HG02840 (cell line): ENCODE measurements around the gene ZNF433.
"Not testable (repeated sequence)": the region's sequence is repeated elsewhere in the genome, so short reads cannot be mapped to it uniquely, and the experiment has no call there.

Source experiments
- ATAC-seq: cut with Tn5 transposase; IDR thresholded peaks from one replicate; pipeline ENCODE4 v1.9.1; 2021; ENCODE audit warnings: mild to moderate bottlenecking, moderate library complexity, moderate number of reproducible peaks; ENCODE audit not compliant: unreplicated experiment, low FRiP score

The ZNF433 gene

DNA sequence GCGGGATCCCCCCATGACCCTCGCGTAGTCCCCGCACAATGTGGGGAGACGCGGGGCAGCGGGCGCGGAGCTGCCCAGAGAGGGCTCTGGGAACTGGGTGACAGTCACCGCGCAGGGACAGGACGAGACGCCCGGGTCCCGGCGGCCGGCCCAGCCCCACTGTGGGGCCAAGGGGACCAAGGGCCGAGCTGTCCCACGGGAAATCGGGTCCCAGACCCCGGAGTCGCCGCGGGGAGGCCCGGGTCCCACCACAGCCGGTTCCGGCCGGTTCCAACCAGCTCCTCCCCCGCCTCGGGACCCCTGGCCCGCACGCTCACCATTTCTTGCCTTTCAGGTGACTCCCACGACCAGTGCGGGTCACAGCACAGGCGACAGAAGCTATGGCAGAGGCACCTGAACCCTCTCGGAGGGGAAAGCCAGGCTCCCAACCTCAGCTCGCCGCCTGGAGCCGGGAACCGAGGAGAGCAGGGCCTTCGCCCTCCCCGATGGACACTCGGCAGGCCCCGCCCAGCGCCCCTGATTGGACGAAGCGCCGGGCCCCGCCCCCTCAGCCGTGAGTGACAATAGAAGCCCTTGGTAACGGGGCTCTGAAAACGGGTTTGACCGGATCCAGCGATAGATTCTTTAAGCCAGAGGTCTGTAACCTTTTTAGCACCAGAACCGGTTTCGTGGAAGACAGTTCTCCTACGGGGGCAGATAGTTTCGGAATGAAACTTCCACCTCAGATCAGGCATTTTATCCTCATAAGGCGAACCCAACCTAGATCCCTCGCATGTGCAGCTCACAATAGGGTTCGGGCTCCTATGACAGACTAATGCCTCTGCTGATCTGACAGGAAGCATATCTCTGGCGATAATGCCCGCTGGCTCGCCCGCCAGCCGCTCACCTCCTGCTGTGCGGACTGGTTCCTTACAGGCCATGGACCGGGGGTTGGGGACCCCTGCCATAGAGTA, at the start of gene ZNF433:
TSS of gene ZNF433 (minus strand) at position 460 of the 953 bp plus-strand sequence. CDS start at position 320, 140 bp downstream.
- peak; percentile 81 for ATAC-seq

DNA sequence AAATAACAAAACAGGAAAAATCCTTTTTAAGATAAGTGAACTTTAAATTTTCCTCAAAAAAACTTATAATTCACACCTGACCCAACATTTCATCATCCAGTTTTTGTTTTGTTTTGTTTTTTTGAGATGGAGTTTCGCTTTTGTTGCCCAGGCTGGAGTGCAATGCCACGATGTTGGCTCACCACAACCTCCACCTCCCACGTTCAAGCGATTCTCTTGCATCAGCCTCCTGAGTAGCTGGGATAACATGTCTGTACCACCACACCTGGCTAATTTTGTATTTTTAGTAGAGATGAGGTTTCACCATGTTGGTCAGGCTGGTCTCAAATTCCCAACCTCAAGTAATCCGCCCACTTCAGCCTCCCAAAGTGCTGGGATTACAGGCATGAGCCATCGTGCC, 47.9 kb upstream of the ZNF433 start:
- ATAC-seq, result not testable (repeated sequence)

- no peak for ATAC-seq
Measured at GRCh38 chr19:12077375-12077774, 41.9 kb upstream of the ZNF433 start.

DNA sequence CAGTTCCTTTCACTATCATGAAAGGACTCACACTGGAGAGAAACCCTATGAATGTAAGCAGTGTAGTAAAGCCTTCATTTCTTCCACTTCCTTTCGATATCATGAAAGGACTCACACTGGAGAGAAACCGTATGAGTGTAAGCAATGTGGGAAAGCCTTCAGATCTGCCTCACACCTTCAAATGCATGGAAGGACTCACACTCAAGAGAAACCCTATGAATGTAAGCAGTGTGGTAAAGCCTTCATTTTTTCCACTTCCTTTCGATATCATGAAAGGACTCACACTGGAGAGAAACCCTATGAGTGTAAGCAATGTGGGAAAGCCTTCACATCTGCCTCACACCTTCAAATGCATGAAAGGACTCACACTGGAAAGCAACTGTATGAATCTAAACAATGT, 40.9 kb upstream of the ZNF433 start:
- not testable (repeated sequence) for ATAC-seq

DNA sequence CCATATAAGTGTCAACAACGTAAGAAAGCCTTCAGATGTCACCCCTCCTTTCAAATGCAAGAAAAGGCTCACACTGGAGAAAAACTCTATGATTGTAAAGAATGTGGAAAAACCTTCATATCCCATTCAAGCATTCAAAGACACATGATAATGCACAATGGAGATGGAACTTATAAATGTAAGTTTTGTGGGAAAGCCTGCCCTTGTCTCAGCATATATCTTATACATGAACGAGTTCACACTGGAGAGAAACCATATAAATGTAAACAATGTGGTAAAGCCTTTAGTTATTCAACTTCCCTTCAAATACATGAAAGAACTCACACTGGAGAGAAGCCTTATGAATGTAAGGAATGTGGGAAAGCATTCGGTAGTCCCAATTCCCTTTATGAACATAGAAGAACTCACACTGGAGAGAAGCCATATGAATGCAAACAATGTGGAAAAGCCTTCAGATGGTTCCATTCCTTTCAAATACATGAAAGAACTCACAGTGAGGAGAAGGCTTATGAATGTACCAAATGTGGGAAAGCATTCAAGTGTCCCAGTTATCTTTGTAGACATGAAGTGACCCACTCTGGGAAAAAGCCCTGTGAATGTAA, 40.2 kb upstream of the ZNF433 start:
- no peak for ATAC-seq

GRCh38 chr19:12064590-12065538, 29.4 kb upstream of the ZNF433 start, which contains the start of gene ZNF844:
ZNF844 (plus strand) TSS chr19:12064731; CDS start chr19:12064874, 143 bp downstream.
- ATAC-seq, result peak; percentile 70

GRCh38 chr19:12055784-12056183, 20.3 kb upstream of the ZNF433 start:
- ATAC-seq, result no peak

GRCh38 chr19:12052497-12053169, 17.2 kb upstream of the ZNF433 start, which contains the start of gene ZNF878:
ZNF878 (minus strand) TSS chr19:12052961; CDS start chr19:12052801, 160 bp downstream.
- ATAC-seq, result no peak

DNA sequence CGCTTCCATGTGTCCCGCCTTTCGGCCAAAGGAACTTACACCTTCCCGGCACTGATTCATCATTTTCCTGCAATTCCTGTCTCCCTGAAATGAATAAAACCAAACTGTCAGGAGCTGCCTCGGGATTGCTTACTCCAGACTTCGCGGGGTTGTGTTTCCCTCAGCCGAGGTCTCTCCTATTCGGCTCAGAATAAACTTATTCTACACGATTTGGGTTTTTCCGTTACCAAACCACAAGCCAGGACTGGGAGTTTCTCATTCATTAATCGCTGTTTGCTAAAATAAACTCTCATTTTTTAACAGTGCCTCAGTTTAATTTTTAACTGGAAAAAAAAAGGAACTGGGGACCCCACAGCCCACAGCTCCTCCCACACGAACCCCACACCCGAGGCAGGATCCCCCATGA, 16.6 kb upstream of the ZNF433 start:
- no peak for ATAC-seq

DNA sequence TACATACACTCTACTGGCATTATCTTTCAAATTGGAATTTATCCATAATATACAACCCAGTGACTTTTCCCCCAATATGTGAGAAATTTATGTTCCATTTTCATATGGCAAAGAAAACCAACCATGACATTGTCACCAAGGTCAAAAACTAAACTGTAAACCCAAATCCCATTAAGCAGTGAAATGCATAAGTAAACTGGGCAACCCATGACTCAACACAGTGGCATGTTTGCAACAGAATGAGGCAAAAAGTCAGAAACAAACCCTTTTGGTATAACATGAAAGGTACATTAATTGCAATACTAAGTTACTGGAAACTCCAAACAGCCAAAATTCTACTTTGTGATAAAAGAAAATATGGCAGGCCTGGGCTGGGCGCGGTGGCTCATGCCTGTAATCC, 12.4 kb upstream of the ZNF433 start:
- no peak for ATAC-seq

- ATAC-seq, result no peak
Measured at GRCh38 chr19:12043752-12044422, 8.4 kb upstream of the ZNF433 start.

- ATAC-seq, result no peak
Measured at GRCh38 chr19:12042893-12043292, 7.4 kb upstream of the ZNF433 start.

DNA sequence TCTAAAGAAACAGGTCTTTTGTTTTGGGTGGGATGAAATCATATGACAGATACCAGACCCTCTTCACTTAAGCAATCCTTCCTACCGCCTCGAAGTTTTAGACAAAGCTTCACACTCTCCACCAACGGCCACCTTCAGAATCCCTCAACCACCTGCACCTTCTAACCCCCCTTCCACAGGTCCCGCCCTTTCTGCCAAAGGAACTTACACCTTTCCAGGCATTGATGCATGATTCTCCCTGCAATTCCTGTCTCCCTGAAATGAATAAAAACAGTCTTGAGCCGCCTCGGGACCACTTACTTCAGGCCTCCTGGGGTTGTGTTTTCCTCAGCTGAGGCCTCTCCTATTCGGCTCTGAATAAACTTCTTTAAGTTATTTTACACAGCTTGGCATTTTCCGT, 859 bp downstream of the ZNF433 start:
- ATAC-seq, result no peak

DNA sequence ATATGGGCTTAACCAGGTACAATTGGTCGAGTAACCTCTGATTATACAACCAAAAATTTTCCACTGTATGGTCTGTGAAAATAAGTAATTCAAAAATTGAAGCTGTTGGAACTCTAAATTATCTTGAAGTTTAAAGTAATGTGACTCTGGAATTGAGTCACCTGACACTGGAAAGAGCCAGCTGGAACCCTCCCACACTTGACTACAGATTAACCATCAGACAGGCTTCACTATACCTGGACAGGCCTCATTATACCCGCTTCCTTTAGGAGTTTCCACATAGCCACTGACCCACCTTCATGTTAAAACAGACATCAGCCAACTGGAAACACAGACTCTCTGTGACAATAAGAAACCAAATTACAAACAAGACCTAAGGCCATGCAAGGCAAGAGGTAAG, 1.3 kb downstream of the ZNF433 start:
- no peak for ATAC-seq

- no peak for ATAC-seq
Measured at GRCh38 chr19:12015753-12016116, 19.7 kb downstream of the ZNF433 start.

DNA sequence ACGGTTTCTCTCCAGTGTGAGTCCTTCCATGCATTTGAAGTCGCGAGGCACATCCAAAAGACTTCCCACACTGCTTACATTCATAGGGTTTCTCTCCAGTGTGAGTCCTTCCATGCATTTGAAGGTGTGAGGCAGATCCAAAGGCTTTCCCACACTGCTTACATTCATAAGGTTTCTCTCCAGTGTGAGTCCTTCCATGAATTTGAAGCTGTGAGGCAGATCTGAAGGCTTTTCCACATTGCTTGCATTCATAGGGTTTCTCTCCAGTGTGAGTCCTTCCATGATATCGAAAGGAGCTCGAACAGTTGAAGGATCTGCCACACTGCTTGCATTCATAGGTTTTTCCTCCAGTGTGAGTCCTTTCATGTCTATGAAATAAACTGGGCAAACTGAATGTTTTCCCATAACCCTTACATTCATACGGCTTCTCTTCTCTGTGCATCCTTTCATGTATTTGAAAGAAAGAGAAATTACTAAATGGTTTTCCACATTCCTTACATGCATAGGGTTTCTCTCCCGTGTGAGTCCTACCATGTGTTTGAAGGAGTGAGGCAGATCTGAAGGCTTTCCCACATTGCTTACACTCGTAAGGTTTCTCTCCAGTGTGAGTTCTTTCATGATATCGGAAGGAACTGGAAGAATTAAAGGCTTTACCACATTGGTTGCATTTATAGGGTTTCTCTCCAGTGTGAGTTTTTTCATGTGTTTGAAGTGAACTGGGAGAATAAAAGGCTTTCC, 20.3 kb downstream of the ZNF433 start:
- no peak for ATAC-seq

GRCh38 chr19:12000152-12000981, 35.1 kb downstream of the ZNF433 start:
- no peak for ATAC-seq

- ATAC-seq, result no peak
Measured at GRCh38 chr19:11995174-11995573, 40.3 kb downstream of the ZNF433 start.
